NOMO-1 treated with DMSO at 0.1 percent for 48 hours (cell line): ENCODE results near the gene RCN2.

ENCODE experiments used
- DNase-seq: peaks from one replicate; lab custom pipeline; 2025; ENCODE audit not compliant: unreplicated experiment; lab: John Stamatoyannopoulos, UW

The RCN2 gene

GRCh38 chr15:76973906-76974305 lies 42.4 kb downstream of the RCN2 start:
- no peak for DNase-seq

DNA sequence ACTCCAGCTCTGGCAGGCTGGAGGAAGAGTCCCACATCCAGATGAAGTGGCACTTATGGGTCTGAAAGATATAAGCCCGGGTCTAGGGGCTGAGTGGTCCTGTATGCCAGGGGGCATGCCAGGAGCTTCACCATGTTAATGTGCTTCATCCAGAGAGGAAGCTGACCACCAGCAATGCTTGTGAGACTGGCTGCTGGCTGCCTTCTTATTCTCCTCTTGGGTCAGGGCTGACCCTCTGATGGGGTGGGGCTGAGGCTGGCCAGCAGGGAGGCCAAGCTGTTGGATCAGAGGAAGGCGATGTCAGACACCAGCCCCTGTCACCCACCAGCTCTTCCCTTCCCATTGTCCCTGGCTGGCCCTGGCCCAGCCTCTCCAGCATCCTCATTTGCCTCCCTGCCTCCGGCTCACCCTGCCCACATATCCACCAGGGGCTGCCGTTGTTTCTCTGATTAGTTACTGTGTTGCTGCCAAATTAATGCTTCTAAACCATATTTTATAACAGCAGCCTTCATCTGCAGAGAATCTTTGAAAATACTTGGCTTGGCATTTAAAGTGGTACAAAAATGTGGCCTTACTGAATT lies 43.0 kb downstream of the RCN2 start:
- DNase-seq: no peak

GRCh38 chr15:76976141-76976540 lies 44.6 kb downstream of the RCN2 start:
- no peak for DNase-seq

DNA sequence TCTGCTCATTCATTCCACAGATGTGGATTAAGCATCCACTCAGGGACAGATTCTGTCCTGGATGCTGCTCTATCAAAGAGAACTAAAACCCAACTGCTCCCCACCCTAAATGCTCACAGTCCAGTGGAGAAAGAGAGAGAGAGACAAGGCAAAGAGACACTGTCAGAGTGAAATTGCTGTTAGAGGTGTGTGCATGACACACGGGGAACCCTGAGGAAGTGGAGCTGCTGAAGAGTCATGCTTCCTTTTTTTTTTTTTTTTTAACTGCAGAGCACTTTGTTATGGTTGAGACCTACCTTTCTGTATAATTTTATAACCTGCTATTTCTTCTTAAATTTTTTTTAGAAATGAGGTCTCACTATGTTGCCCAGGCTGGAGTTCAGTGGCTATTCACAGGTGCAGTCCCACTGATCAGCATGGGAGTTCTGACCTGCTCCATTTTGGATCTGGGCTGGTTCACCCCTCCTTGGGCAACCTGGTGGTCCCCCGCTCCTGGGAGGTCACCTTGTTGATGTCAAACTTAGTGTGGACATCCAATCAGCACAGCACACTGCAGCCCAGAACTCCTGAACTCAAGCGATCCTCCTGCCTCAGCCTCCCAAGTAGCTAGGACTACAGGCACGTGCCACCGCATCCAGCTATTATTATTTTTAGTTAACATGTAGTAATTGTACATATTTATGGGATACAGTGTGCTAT lies 45.2 kb downstream of the RCN2 start:
- peak; percentile 73 for DNase-seq

GRCh38 chr15:76978522-76979330 lies 47.2 kb downstream of the RCN2 start:
- DNase-seq: no peak

GRCh38 chr15:76979331-76979925 lies 47.9 kb downstream of the RCN2 start:
- DNase-seq: no peak

DNA sequence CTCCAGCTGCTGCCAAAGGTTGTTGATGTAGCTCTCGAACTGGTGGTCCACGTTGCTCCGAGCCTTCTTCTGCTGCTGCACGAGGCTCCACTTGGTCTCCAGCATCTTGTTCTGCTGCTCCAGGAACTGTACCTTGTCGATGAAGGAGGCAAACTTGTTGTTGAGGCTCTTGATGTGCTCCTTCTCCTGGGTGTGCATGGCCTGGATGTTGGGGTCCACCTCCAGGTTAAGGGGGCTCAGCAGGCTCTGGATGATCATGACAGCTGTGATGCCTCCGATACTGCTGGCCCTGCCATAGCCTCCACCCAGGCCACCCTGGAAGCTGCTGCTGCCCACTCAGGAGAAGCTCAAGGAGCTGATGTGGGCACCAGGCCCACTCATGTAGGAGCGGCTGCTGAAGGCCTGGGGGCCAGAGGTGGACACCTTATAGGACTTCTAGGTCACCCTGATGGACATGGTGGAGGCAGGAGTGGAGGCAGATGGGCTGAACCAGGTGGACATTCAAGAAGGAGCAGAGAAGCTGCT lies 48.5 kb downstream of the RCN2 start:
- no peak for DNase-seq

- no peak for DNase-seq
Measured at GRCh38 chr15:76982356-76982755, 50.8 kb downstream of the RCN2 start.

DNA sequence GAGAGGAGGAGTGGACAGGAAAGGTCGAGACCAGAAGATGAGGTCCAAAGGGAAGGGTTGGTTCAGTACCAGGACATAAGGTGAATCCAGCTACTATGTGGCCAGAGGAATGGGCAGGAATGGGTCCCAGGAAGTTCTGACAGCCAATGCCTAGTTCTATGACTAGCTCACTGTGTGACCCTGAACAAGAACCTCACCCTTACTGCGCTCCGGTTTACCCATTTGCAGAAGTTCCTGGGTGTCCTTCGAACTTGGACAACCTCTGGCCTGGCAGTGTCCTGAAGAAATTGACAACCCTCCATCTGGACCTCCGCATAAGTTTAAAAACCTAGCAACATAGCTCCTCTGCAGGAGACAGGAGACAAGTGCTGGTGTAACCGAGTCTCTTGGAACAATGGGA lies 51.2 kb downstream of the RCN2 start:
- no peak for DNase-seq

- DNase-seq: peak; percentile 83
Measured at GRCh38 chr15:76983590-76984375, 52.2 kb downstream of the RCN2 start.

- no peak for DNase-seq
Measured at GRCh38 chr15:76986743-76987142, 55.2 kb downstream of the RCN2 start.

- no peak for DNase-seq
Measured at GRCh38 chr15:76987276-76987675, 55.7 kb downstream of the RCN2 start.

DNA sequence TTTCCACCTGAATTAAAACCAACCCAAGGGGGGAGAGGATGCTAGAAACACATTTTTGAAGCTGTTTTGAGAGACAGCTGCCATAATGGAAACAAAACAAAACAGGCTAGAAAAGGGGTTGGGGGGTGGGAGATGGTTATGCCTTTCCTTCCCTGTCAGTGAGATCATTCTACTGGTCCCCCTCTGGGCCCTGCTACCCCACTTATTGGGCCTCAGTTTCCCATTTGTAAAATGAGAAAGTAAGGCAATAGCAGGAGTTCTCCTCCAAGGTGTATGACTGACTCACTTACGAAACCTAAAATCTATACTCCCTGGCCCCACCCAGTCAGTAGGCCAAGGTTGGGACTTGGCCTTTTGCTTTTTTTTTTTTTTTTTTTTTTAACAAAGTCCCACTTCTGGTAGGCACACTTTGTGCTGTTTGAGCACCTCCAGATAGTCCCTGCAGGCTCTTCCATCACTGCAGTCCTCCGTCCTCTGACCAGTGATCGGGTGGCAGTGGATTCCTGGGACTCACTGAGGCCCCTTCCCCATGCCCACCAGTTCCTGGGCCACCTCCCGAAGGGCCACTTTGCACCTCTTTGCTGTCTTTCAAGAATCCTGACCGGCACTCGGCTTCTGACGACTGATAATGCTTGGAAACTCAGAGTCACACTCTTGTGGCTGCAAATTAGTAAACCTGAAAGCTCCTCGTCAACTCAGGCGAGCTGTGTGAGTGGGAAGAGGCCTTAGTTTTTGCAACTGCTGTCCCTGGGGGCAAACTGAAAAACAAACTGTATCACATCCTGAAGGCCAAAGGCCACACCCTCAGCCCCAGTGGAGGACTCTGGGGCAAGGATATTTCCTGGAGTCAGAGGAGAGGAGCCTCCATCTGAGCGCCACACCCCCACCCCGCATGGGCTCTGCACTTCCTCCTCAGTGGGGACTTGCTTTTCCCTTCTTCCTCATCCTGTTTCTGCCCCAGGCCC lies 56.6 kb downstream of the RCN2 start:
- peak; percentile 87 for DNase-seq

DNA sequence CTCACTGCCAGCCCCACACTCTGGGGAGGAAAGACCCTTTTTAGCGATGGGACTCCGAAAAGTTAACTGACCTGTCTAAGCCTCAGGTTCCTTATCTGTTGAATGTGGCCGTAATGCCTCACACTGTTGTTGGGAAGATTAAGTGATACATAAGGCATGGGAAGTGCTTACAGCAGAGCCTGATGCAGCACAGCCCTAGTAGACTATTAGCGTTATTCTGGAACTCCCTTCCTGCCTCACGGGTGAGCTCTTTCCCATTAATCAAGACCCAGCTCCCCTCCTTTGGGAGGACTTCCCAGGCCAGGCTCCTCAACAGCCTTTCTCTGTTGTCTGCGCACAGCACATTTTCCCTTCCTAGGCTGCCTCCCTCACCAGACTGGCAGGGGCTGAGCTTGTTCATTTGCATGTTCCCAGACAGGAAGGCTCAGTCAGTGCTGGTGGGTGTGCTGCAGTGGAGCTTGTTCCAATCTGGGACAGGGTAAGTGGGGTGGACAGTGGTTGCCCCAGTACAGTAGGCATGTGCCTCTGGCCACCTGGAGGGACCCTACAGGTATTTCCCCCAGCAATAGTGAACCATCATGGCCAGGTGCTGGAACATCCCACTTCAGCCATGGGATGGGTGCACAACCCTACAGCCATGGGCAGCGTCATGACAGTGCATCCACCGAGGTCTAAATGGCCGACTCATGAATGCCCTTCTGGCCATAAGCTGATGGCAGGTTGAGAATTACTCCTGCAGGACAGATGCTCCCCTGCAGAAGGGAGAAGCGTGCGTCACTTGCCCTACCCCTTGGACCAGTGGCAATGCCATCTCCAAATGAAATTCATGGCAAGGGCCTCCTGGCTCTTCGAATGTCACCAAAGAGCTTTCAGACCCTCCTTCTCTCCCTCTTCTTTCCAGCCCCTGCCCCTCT lies 57.6 kb downstream of the RCN2 start:
- DNase-seq: no peak

DNA sequence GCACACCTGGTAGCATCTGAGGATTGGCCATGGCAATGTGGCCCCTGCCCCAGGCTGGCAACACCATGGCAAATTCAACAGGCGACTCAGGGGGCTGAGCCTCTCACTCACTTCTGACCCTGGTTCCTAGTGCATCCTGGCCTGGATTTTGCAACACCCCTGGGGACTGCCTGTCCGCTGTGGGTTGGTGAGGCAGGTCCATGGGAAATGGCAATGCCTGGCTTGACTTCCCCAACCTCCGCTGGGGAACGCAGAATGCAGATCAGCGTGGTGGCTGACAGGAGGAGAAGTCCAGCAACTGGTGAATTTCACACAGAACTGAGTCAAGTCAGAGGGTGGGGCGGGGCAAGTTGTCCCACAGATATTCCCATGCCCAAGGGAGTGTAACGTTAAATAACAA lies 59.5 kb downstream of the RCN2 start:
- DNase-seq: no peak

- peak; percentile 29 for DNase-seq
Measured at GRCh38 chr15:76991741-76992645, 60.4 kb downstream of the RCN2 start.

- DNase-seq: no peak
Measured at GRCh38 chr15:76993114-76993725, 61.7 kb downstream of the RCN2 start.
